GM18873 (cell line): ENCODE measurements around the gene CAPN5.

Source experiments
- ATAC-seq: cut with Tn5 transposase; IDR thresholded peaks from one replicate; pipeline ENCODE4 v1.9.1; 2021; ENCODE audit warnings: mild to moderate bottlenecking, moderate library complexity, moderate number of reproducible peaks; ENCODE audit not compliant: unreplicated experiment, low FRiP score

The CAPN5 gene

GRCh38 chr11:77127920-77128691 lies 61.3 kb downstream of the CAPN5 start, which contains the start of gene MYO7A:
Gene MYO7A (plus strand): TSS chr11:77128246. CDS start chr11:77130635, 2,389 bp downstream.
- no peak for ATAC-seq

GRCh38 chr11:77129069-77129841 lies 62.5 kb downstream of the CAPN5 start:
- ATAC-seq = no peak

GRCh38 chr11:77129842-77130756 lies 63.3 kb downstream of the CAPN5 start:
- ATAC-seq = no peak

GRCh38 chr11:77130763-77131513 lies 64.2 kb downstream of the CAPN5 start:
- no peak for ATAC-seq

- no peak for ATAC-seq
Measured at GRCh38 chr11:77131560-77131959, 64.8 kb downstream of the CAPN5 start.

GRCh38 chr11:77135069-77135468 lies 68.3 kb downstream of the CAPN5 start:
- ATAC-seq = no peak

GRCh38 chr11:77136074-77136473 lies 69.3 kb downstream of the CAPN5 start:
- ATAC-seq = no peak

GRCh38 chr11:77136784-77137420 lies 70.1 kb downstream of the CAPN5 start:
- no peak for ATAC-seq

GRCh38 chr11:77137421-77137820 lies 70.7 kb downstream of the CAPN5 start:
- no peak for ATAC-seq

- no peak for ATAC-seq
Measured at GRCh38 chr11:77138106-77138649, 71.4 kb downstream of the CAPN5 start.

GRCh38 chr11:77139201-77139600 lies 72.4 kb downstream of the CAPN5 start:
- ATAC-seq = no peak

- no peak for ATAC-seq
Measured at GRCh38 chr11:77140231-77140851, 73.6 kb downstream of the CAPN5 start.

GRCh38 chr11:77141034-77141433 lies 74.3 kb downstream of the CAPN5 start:
- no peak for ATAC-seq

- ATAC-seq = no peak
Measured at GRCh38 chr11:77141475-77141874, 74.7 kb downstream of the CAPN5 start.

- no peak for ATAC-seq
Measured at GRCh38 chr11:77142091-77142975, 75.6 kb downstream of the CAPN5 start.

- ATAC-seq = no peak
Measured at GRCh38 chr11:77143405-77144020, 76.7 kb downstream of the CAPN5 start.

GRCh38 chr11:77144196-77144856 lies 77.6 kb downstream of the CAPN5 start:
- no peak for ATAC-seq
